ENCODE data around the gene MBOAT1.

Gene MBOAT1

GRCh38 chr6:20173833-20174792 lies 38.2 kb downstream of the MBOAT1 start:
- TF ChIP-seq GATA3 (IDR thresholded peaks at IDR 0.05; ENCODE audit: low read depth, low read length), result no peak
- no peak for TF ChIP-seq GATA2 (IDR thresholded peaks at IDR 0.05; ENCODE audit: low read depth, low read length)

- TF ChIP-seq GATA3 (IDR thresholded peaks at IDR 0.05; ENCODE audit: low read depth, low read length) (no peak), GATA2 (IDR thresholded peaks at IDR 0.05; ENCODE audit: low read depth, low read length) (no peak)
These were observed 39.3 kb downstream of the MBOAT1 start for GRCh38 chr6:20172842-20173456.

- TF ChIP-seq GATA3 (IDR thresholded peaks at IDR 0.05; ENCODE audit: low read depth, low read length), result no peak
- TF ChIP-seq GATA2 (IDR thresholded peaks at IDR 0.05; ENCODE audit: low read depth, low read length), result no peak
These were observed 41.7 kb downstream of the MBOAT1 start for GRCh38 chr6:20170455-20171148.

GRCh38 chr6:20169786-20170185 lies 42.5 kb downstream of the MBOAT1 start:
- TF ChIP-seq GATA3 (IDR thresholded peaks at IDR 0.05; ENCODE audit: low read depth, low read length) (no peak), GATA2 (IDR thresholded peaks at IDR 0.05; ENCODE audit: low read depth, low read length) (no peak)

GRCh38 chr6:20169119-20169557 lies 43.1 kb downstream of the MBOAT1 start:
- TF ChIP-seq GATA2 (IDR thresholded peaks at IDR 0.05; ENCODE audit: low read depth, low read length) (no peak), GATA3 (IDR thresholded peaks at IDR 0.05; ENCODE audit: low read depth, low read length) (no peak)

DNA sequence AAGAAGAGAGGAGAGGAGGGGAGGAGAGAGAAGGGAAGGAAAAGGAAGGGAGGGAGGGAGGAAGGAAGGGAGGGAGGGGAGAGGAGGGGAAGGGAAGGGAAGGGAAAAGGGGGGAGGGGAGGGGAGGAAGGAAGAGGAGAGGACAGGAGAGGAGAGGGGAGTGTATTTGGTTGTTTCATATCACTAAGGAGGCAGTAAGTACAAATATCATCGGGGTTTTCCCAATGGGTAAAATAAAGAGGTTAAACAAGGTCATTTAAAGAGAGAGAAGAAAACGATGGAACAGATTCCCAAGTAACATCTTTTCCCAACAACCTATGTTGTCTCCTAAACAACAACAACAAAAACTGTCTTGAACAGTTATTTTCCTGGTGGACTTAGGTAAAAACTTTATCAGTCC lies 43.6 kb downstream of the MBOAT1 start:
- TF ChIP-seq GATA2 (IDR thresholded peaks at IDR 0.05; ENCODE audit: low read depth, low read length), result no peak
- TF ChIP-seq GATA3 (IDR thresholded peaks at IDR 0.05; ENCODE audit: low read depth, low read length), result no peak

DNA sequence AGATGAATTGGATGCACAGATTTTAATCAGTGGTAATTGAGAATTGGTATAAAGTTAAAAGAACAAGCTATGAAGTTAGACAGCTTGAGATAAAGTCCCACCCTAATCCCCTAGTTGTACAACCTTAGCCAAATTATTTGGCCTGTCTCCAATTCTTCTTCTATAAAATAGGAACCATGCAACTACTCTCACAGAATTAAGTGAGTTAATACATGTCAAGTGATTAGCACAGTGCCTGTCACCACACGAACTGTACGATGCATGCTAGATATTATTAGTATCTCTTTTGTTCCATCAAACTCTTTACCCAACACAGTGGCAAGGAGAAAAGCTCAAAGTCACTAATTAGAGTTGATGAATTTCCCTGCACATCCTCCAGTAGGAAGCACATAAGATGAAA lies 44.7 kb downstream of the MBOAT1 start:
- TF ChIP-seq GATA3 (IDR thresholded peaks at IDR 0.05; ENCODE audit: low read depth, low read length), result no peak
- TF ChIP-seq GATA2 (IDR thresholded peaks at IDR 0.05; ENCODE audit: low read depth, low read length), result no peak

DNA sequence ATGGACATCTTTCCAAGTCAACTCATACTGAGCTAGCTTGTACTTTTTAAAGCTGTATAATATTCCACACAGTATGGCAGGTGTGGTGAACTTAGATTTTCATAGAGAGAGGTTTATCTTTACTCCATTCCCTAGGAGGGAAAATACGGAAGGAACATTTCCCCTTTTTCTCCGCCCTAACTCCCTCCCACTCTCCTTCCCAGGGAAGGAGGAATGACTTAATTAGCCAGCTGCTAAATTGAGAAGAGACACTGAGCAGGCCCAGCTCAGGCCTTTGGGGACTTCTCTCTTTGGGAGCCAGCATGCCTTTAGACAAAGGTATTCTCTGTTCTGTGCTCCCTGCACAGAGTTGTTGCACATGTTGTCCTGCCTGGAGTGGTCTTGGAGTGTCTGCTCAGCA lies 46.1 kb downstream of the MBOAT1 start:
- no peak for TF ChIP-seq GATA2 (IDR thresholded peaks at IDR 0.05; ENCODE audit: low read depth, low read length)
- no peak for TF ChIP-seq GATA3 (IDR thresholded peaks at IDR 0.05; ENCODE audit: low read depth, low read length)

DNA sequence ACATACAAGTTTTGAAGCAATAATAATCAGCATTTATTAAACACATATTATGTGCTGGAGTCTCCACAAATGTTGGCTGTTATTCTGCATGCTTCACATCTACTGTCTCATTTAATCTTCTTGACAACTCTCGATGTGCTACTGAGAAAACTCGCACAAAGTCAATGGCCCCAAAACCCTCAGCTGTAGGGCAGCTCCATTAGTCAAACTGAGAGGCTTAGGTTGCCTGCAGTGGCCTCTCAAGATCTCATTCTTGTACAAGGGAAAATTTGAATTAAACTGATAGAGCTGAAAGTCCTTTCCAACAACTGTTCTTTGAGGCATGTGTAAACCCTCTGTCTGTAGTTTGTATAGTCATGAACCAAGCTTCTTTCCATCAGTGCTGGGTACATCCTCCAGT lies 49.8 kb downstream of the MBOAT1 start:
- no peak for TF ChIP-seq GATA3 (IDR thresholded peaks at IDR 0.05; ENCODE audit: low read depth, low read length)
- TF ChIP-seq GATA2 (IDR thresholded peaks at IDR 0.05; ENCODE audit: low read depth, low read length), result no peak

DNA sequence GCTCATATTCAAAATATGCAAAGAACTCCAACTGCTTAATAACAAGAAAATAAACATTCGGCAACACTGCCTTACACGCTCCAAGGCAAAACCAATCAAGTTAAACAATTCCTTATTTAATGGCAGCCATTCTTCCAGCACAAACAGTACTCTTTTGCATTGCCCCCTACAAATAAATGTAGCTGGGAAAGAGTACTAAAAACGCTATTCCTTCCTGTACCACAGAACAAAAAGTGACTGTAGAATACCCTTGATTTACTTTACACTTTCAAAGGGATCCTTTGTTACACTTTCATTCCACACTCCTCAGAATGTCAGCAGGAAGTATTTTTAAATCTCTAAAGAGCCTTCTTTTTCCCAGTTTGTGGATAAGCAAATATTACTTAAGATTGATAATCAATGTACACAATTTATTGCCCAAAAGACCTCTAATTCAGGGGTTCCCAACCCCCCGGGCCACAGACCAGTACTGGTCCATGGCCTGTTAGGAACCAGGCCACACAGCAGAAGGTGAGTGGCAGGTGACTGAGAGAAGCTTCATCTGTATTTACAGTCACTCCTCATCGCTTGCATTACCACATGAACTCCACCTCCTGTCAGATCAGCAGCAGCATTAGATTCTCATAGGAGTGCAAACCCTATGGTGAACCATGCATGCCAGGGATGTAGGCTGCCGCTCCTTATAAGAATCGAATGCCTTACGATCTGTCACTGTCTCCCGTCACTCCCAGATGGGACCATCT lies 51.6 kb downstream of the MBOAT1 start:
- TF ChIP-seq GATA2 (IDR thresholded peaks at IDR 0.05; ENCODE audit: low read depth, low read length), result no peak

DNA sequence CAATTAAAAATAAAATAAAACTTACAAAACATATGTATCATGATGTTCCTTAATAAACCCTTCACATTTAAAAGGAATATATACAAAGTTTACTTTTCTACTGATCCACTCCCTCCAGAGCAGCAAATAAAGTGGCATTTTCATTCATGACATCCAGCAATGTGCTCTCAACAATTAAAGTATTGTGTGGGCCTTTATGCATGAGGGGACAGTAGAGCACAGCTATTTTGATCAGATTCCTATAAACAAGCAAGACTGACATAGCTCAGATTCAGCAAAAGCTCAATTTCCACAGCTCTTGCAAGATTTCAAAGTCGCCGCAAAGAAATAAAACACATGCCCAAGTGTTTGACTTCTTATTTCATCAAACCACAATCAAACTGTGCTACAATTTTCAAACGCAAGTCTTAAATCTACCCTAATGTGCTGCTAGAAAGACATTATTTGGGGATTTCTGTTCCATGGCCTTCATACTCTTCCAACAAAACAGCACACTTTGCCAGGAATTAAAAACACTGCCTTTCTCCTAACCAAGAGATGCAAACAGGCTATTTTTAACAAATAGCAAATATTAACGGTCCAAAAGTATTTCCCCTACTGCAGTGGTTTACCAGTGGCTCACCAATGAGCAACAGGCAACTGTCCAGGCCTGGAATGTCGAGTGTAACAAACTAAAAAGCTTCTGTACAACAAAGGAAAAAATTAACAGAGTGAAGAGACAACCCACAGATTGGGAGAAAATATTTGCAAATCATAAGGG lies 52.3 kb downstream of the MBOAT1 start:
- TF ChIP-seq GATA2 (IDR thresholded peaks at IDR 0.05; ENCODE audit: low read depth, low read length) (no peak), GATA3 (IDR thresholded peaks at IDR 0.05; ENCODE audit: low read depth, low read length) (no peak)

DNA sequence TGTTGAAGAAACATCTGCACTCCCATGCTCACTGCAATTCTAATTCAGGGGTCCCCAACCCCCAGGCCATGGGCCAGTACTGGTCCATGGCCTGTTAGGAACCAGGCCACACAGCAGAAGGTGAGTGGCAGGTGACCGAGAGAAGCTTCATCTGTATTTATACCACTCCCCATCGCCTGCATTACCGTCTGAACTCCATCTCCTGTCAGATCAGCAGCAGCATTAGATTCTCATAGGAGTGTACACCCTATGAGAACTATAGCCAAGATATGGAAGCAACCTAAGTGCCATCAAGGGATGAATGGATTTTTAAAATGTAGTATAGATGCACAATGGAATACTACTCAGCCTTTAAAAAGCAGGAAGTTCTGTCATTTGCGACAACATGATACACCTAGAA lies 53.2 kb downstream of the MBOAT1 start:
- TF ChIP-seq GATA3 (IDR thresholded peaks at IDR 0.05; ENCODE audit: low read depth, low read length), result no peak

- TF ChIP-seq GATA3 (IDR thresholded peaks at IDR 0.05; ENCODE audit: low read depth, low read length) (no peak), GATA2 (IDR thresholded peaks at IDR 0.05; ENCODE audit: low read depth, low read length) (no peak)
These were observed 53.6 kb downstream of the MBOAT1 start for GRCh38 chr6:20158676-20159075.

Measured in SH-SY5Y (cell line).